Measurements from ENCODE around the gene KRT73. TPM values are rescaled to one million over a fixed set of nuclear protein-coding genes. Genes with fewer than 3 reads are reported as not detected.

The KRT73 gene
- total RNA-seq = not detected in 2 replicates

DNA sequence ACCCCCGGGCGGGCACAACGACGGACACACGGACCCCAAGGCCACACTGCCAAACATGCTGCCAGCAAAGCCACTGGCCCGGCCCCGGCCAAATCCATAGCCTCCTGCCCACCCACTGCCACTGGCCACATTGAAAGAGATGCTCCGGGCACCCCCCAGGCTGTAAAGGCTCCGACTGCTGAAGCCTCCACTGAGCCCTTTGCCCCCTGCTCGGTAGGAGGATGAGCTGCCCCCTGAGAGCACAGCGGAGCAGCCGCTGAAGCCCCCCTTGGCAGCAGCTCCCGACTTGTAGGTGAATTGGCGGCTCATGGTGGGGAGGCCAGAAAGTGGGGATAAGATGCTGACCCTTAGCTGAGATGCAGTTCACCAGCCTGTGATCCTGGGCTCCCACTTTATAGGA lies at the start of gene KRT73:
KRT73 (minus strand) TSS at position 344 of the 400 bp plus-strand sequence; CDS start at position 309, 35 bp downstream.

GRCh38 chr12:52651726-52652261 lies 33.4 kb upstream of the KRT73 start, which contains the start of gene KRT2:
TSS of gene KRT2 (minus strand) at chr12:52652211. CDS start at chr12:52652142, 69 bp downstream.

GRCh38 chr12:52600941-52601481 lies 17.3 kb downstream of the KRT73 start, which contains the start of gene KRT72:
TSS of gene KRT72 (minus strand) at chr12:52601463. CDS start at chr12:52601452, 11 bp downstream.

GRCh38 chr12:52573743-52574142 lies 44.6 kb downstream of the KRT73 start, which contains the start of gene KRT74:
TSS of gene KRT74 (minus strand) at chr12:52573843. CDS start at chr12:52573777, 66 bp downstream.

Other genes starting within 250 kb of the KRT73 start
- not detected in 2 replicates for gene KRT84, start 232.9 kb downstream of the KRT73 start, total RNA-seq
- gene KRT82, start 212.2 kb downstream of the KRT73 start, total RNA-seq = not detected in 2 replicates
- gene KRT75, start 184.2 kb downstream of the KRT73 start, total RNA-seq = not detected in 2 replicates
- not detected in 2 replicates for gene KRT6B, start 166.4 kb downstream of the KRT73 start, total RNA-seq
- gene KRT6C, start 144.8 kb downstream of the KRT73 start, total RNA-seq = not detected in 2 replicates
- under 0.01 TPM in 1 of 2 replicates, not detected in the other for gene KRT6A, start 125.3 kb downstream of the KRT73 start, total RNA-seq
- 0.50 and 6.7 TPM in 2 replicates for gene KRT5, start 98.2 kb downstream of the KRT73 start, total RNA-seq
- not detected in 2 replicates for gene KRT71, start 65.4 kb downstream of the KRT73 start, total RNA-seq
- gene KRT74, start 44.7 kb downstream of the KRT73 start, total RNA-seq = not detected in 2 replicates
- not detected in 2 replicates for gene KRT72, start 17.1 kb downstream of the KRT73 start, total RNA-seq
- not detected in 2 replicates for gene KRT2, start 33.7 kb upstream of the KRT73 start, total RNA-seq
- gene KRT1, start 61.8 kb upstream of the KRT73 start, total RNA-seq = not detected in 2 replicates
- gene KRT77, start 85.0 kb upstream of the KRT73 start, total RNA-seq = not detected in 2 replicates
- not detected in 2 replicates for gene KRT76, start 158.8 kb upstream of the KRT73 start, total RNA-seq
- gene KRT3, start 177.6 kb upstream of the KRT73 start, total RNA-seq = not detected in 2 replicates
- not detected in 2 replicates for gene KRT4, start 195.6 kb upstream of the KRT73 start, total RNA-seq
- gene KRT79, start 215.8 kb upstream of the KRT73 start, total RNA-seq = not detected in 2 replicates
- not detected in 2 replicates for gene KRT78, start 230.4 kb upstream of the KRT73 start, total RNA-seq